Daoy (cell line): Measurements from ENCODE around the gene SLC8A2. TPM values are rescaled to one million over a fixed set of nuclear protein-coding genes. Genes with fewer than 3 reads are reported as not detected.
A peak's percentile ranks its signal among the peaks of the same experiment; 100 is the strongest.

ENCODE experiments used
- DNase-seq: peaks from one replicate; pipeline ENCODE4 v3.0.0-alpha.2; 2015; ENCODE audit warnings: low read depth
- total RNA-seq: library from RNA; depleted of rRNA; stranded (reverse); fragments of >200 nt; shearing (Covaris generic); gene quantifications from 2 replicates; pipeline ENCODE4 v1.2.3, GENCODE V29; 2014

The SLC8A2 gene
- total RNA-seq, 1 experiment from 2014 or later: 0.40 TPM

- DNase-seq: no peak
These were observed 39.2 kb downstream of the SLC8A2 start for GRCh38 chr19:47432499-47432898.

- DNase-seq: no peak
These were observed 39.6 kb downstream of the SLC8A2 start for GRCh38 chr19:47432091-47432490.

GRCh38 chr19:47430041-47430802 is 41.5 kb downstream of the SLC8A2 start:
- DNase-seq: no peak

GRCh38 chr19:47429140-47429793 is 42.4 kb downstream of the SLC8A2 start:
- no peak for DNase-seq

GRCh38 chr19:47428177-47428894 is 43.4 kb downstream of the SLC8A2 start:
- peak; percentile 99 for DNase-seq

- peak; percentile 81 for DNase-seq
These were observed 44.2 kb downstream of the SLC8A2 start for GRCh38 chr19:47427241-47428176.

GRCh38 chr19:47423203-47423882 is 48.4 kb downstream of the SLC8A2 start:
- no peak for DNase-seq

GRCh38 chr19:47422417-47423163 is 49.1 kb downstream of the SLC8A2 start:
- no peak for DNase-seq

- DNase-seq: peak; percentile 62
These were observed 49.8 kb downstream of the SLC8A2 start for GRCh38 chr19:47421844-47422395.

- no peak for DNase-seq
These were observed 50.4 kb downstream of the SLC8A2 start for GRCh38 chr19:47421244-47421786.

GRCh38 chr19:47419789-47420188 is 51.9 kb downstream of the SLC8A2 start:
- DNase-seq: no peak

- no peak for DNase-seq
These were observed 52.5 kb downstream of the SLC8A2 start, which contains the start of gene MEIS3 for GRCh38 chr19:47419030-47419783. Gene MEIS3, minus strand, starts transcription at chr19:47419527. Its CDS starts 446 bp downstream, at chr19:47419081.

GRCh38 chr19:47418692-47419029 is 53.0 kb downstream of the SLC8A2 start:
- DNase-seq: no peak

- DNase-seq: no peak
These were observed 53.7 kb downstream of the SLC8A2 start for GRCh38 chr19:47417746-47418691.

GRCh38 chr19:47417107-47417745 is 54.5 kb downstream of the SLC8A2 start:
- DNase-seq: no peak

- DNase-seq: no peak
These were observed 55.1 kb downstream of the SLC8A2 start for GRCh38 chr19:47416643-47416985.

GRCh38 chr19:47415953-47416642 is 55.6 kb downstream of the SLC8A2 start:
- DNase-seq: no peak
